HCT116 (cell line): ENCODE data around the gene WDR70. TPM values are rescaled to one million over a fixed set of nuclear protein-coding genes. Genes with fewer than 3 reads are reported as not detected.

Source experiments
- ATAC-seq: fragments of 200-7000 bp; cut with Tn5 transposase; 2 replicates; pipeline ENCODE4 v1.9.1; 2020; ENCODE audit warnings: mild to moderate bottlenecking, moderate library complexity
- BruUV-seq: library from RNA; stranded (reverse); fragments of 400-500 nt; replicated peaks from 2 replicates; lab custom pipeline; 2021; lab: Mats Ljungman, UMichigan
- CTCF ChIA-PET: fragments of 300-600 bp; sonication (Branson Sonifier 250); formaldehyde crosslinking; loops from one replicate; lab custom pipeline; 2021; ENCODE audit warnings: antibody characterized with exemption; lab: Charles Lee
- POLR2A ChIA-PET: fragments of 300-600, 350-600 bp; sonication (Branson Sonifier 250); formaldehyde crosslinking; loops from one replicate; lab custom pipeline; 2021; ENCODE audit warnings: antibody characterized with exemption; lab: Charles Lee
- RAD21 ChIA-PET, 2 experiments: fragments of 300-600 bp; sonication (Branson Sonifier 250); formaldehyde crosslinking; loops; one replicate each; lab custom pipeline; 2023; ENCODE audit warnings: low total read pairs in 2 of 2; ENCODE audit not compliant: uncharacterized antibody in 2 of 2, unreplicated experiment in 2 of 2, low non-redundant PET in 1 of 2; lab: Charles Lee
- DNase-seq: peaks from one replicate; pipeline ENCODE4 v3.0.0-alpha.2; 2010; ENCODE audit warnings: low read depth, low spot score
- H2AFZ ChIP-seq: fragments of 200-600 bp; shearing (Covaris generic), sonication (generic); 2 replicates; pipeline ENCODE4 v1.6.1; 2017; ENCODE audit warnings: low read depth, mixed run types, mixed read lengths, antibody characterized with exemption, low read length; ENCODE audit not compliant: poor library complexity, severe bottlenecking
- H3K27ac ChIP-seq: 2 replicates; pipeline ENCODE4 v1.5.1; 2012; ENCODE audit warnings: low read depth, low read length
- H3K27me3 ChIP-seq: fragments of 200-600 bp; sonication (generic); 2 replicates; pipeline ENCODE4 v1.6.1; 2016; ENCODE audit warnings: mixed run types, low read length, mixed read lengths; ENCODE audit not compliant: insufficient read depth
- H3K36me3 ChIP-seq, 2 experiments: fragments of 200-500 bp in 1 of 2; fragments of 200-600 bp in 1 of 2; sonication (Bioruptor generic) in 1 of 2; sonication (generic) in 1 of 2; 2 replicates each; pipeline versions ENCODE4 v1.5.1 to v1.6.1; 2014 to 2016; ENCODE audit warnings: low read length in 2 of 2, inconsistent platforms in 1 of 2, mixed read lengths in 1 of 2, mixed run types in 1 of 2; ENCODE audit not compliant: insufficient read depth in 2 of 2, control insufficient read depth in 1 of 2
- H3K4me1 ChIP-seq, 2 experiments: fragments of 200-600 bp in 1 of 2; sonication (generic) in 1 of 2; 2 replicates each; pipeline versions ENCODE4 v1.5.1 to v1.6.1; 2012 to 2017; ENCODE audit warnings: low read length in 2 of 2, inconsistent platforms in 1 of 2, mild to moderate bottlenecking in 1 of 2, mixed read lengths in 1 of 2, mixed run types in 1 of 2, moderate library complexity in 1 of 2; ENCODE audit not compliant: insufficient read depth in 2 of 2, control insufficient read depth in 1 of 2
- H3K4me2 ChIP-seq: fragments of 200-600 bp; sonication (generic); 2 replicates; pipeline ENCODE4 v1.6.1; 2017; ENCODE audit warnings: mixed run types, low read length, mixed read lengths
- H3K4me3 ChIP-seq, 2 experiments: fragments of 200-600 bp in 1 of 2; sonication (generic) in 1 of 2; replicated peaks in 1 of 2; 2 replicates each; pipeline ENCODE4 v1.5.1; 2011 to 2016; ENCODE audit warnings: low read length in 2 of 2, control low read depth in 1 of 2, low read depth in 1 of 2, mild to moderate bottlenecking in 1 of 2, mixed read lengths in 1 of 2, mixed run types in 1 of 2
- H3K79me2 ChIP-seq: fragments of 200-600 bp; sonication (generic); 2 replicates; pipeline ENCODE4 v1.6.1; 2017; ENCODE audit warnings: mild to moderate bottlenecking, mixed run types, low read length, moderate library complexity, mixed read lengths; ENCODE audit not compliant: insufficient read depth
- H3K9ac ChIP-seq: fragments of 200-600 bp; sonication (generic); 2 replicates; pipeline ENCODE4 v1.6.1; 2016; ENCODE audit warnings: low read length, mixed read lengths
- H3K9me2 ChIP-seq: fragments of 200-600 bp; sonication (generic), shearing (Covaris generic); 2 replicates; pipeline ENCODE4 v1.6.1; 2017; ENCODE audit warnings: mixed run types, mild to moderate bottlenecking, moderate library complexity; ENCODE audit not compliant: insufficient read depth
- H3K9me3 ChIP-seq, 2 experiments: fragments of 200-500 bp in 1 of 2; fragments of 200-600 bp in 1 of 2; sonication (Bioruptor generic) in 1 of 2; sonication (generic) in 1 of 2; 2 replicates each; pipeline ENCODE4 v1.6.1; 2014 to 2017; ENCODE audit warnings: low read length in 2 of 2, mixed read lengths in 2 of 2, inconsistent platforms in 1 of 2, low read depth in 1 of 2, mild to moderate bottlenecking in 1 of 2, mixed run types in 1 of 2, moderate library complexity in 1 of 2; ENCODE audit not compliant: control insufficient read depth in 1 of 2, insufficient read depth in 1 of 2
- H4K20me1 ChIP-seq: fragments of 200-600 bp; sonication (generic), shearing (Covaris generic); 2 replicates; pipeline ENCODE4 v1.6.1; 2017; ENCODE audit warnings: mixed run types, mild to moderate bottlenecking, moderate library complexity; ENCODE audit not compliant: insufficient read depth
- ATF3 ChIP-seq: IDR thresholded peaks from 2 replicates; pipeline ENCODE4 v1.6.1; 2012
- EGR1 ChIP-seq: IDR thresholded peaks from 2 replicates; pipeline ENCODE4 v1.6.1; 2012; ENCODE audit warnings: low read depth
- EZH2 ChIP-seq: fragments of 200-600 bp; sonication (generic); IDR thresholded peaks from 2 replicates; pipeline ENCODE4 v1.6.1; 2017; ENCODE audit warnings: antibody characterized with exemption, mixed run types
- JUND ChIP-seq: IDR thresholded peaks from 2 replicates; pipeline ENCODE4 v1.6.1; 2012
- RAD21 ChIP-seq: IDR thresholded peaks from 2 replicates; pipeline ENCODE4 v1.6.1; 2012; ENCODE audit warnings: low read depth, mild to moderate bottlenecking
- SIN3A ChIP-seq: IDR thresholded peaks from 2 replicates; pipeline ENCODE4 v1.6.1; 2012; ENCODE audit warnings: low read depth
- SP1 ChIP-seq: IDR thresholded peaks from 2 replicates; pipeline ENCODE4 v1.6.1; 2012; ENCODE audit warnings: low read depth
- SRF ChIP-seq: IDR thresholded peaks from 2 replicates; pipeline ENCODE4 v1.6.1; 2012; ENCODE audit warnings: low read depth
- ZFX ChIP-seq: fragments of 450-650 bp; IDR thresholded peaks from 2 replicates; pipeline ENCODE4 v1.6.1; 2017
- ZNF274 ChIP-seq: fragments of 200-500 bp; sonication (Bioruptor generic); IDR thresholded peaks from 2 replicates; pipeline ENCODE4 v1.6.1; 2014; ENCODE audit warnings: mild to moderate bottlenecking, low read depth, low read length, inconsistent platforms
- intact Hi-C: fragments of 100-400 bp; cut with micrococcal nuclease; formaldehyde crosslinking; loops from 2 replicates; pipeline ENCODE4 v1.10.0; 2022
- total RNA-seq: library from RNA; stranded (reverse); gene quantifications from one replicate; pipeline ENCODE4 v1.2.1, GENCODE V29; 2021; ENCODE audit not compliant: unreplicated experiment

Gene WDR70
- total RNA-seq, 1 experiment from 2014 or later = 31.1 TPM

GRCh38 chr5:37490120-37490810 lies 111.1 kb downstream of the WDR70 start:
- POLR2A ChIA-PET = no interaction called here
- Histone ChIP-seq H3K27me3 (no peaks in the 10 kb centered on the region), H3K9ac (no peak overlapping the region), H3K4me3 (no peak overlapping the region), H3K79me2 (no peaks in the 10 kb centered on the region), H3K4me1 (peaks cover 4 to 10% of the 10 kb centered on the region in 2 experiments; a peak in 2 of 4 replicates), H3K27ac (no peak overlapping the region), H3K9me3 (no peaks in the 10 kb centered on the region), H3K36me3 (no peaks in the 10 kb centered on the region), H4K20me1 (no peaks in the 10 kb centered on the region), H3K9me2 (no peaks in the 10 kb centered on the region), H3K4me2 (no peak overlapping the region), H2AFZ (no peak overlapping the region)
- BruUV-seq = no TSS peak
- intact Hi-C loops = no loop called here
- CTCF ChIA-PET = no interaction called here
- ATAC-seq (no peak), DNase-seq (no peak)
- TF ChIP-seq SRF (no peak), EGR1 (no peak), RAD21 (no peak)
- RAD21 ChIA-PET = no interaction called here

- Histone ChIP-seq H3K4me2 (no peak overlapping the region), H3K36me3 (no peaks in the 10 kb centered on the region), H3K27ac (no peak overlapping the region), H3K9me2 (no peaks in the 10 kb centered on the region), H3K27me3 (no peaks in the 10 kb centered on the region), H3K4me1 (peaks cover 7 to 17% of the 10 kb centered on the region in 2 experiments; a peak in 3 of 4 replicates), H4K20me1 (no peaks in the 10 kb centered on the region), H3K79me2 (no peaks in the 10 kb centered on the region), H3K9me3 (no peaks in the 10 kb centered on the region), H3K4me3 (no peak overlapping the region), H3K9ac (no peak overlapping the region), H2AFZ (no peak overlapping the region)
- DNase-seq (no peak), ATAC-seq (no peak)
- no peak for TF ChIP-seq ZFX
- no peak for TF ChIP-seq EZH2
- TF ChIP-seq SIN3A = no peak
- TF ChIP-seq SRF = no peak
- TF ChIP-seq ATF3 = no peak
- TF ChIP-seq JUND = no peak
- no peak for TF ChIP-seq ZNF274
- no peak for TF ChIP-seq SP1
- RAD21 ChIA-PET = no interaction called here
- POLR2A ChIA-PET = no interaction called here
- no TSS peak for BruUV-seq
- intact Hi-C loops = no loop called here
- CTCF ChIA-PET = no interaction called here
Observed at GRCh38 chr5:37490931-37491330, 111.8 kb downstream of the WDR70 start.
